ENCODE measurements around the gene DIS3L2.

Gene DIS3L2

DNA sequence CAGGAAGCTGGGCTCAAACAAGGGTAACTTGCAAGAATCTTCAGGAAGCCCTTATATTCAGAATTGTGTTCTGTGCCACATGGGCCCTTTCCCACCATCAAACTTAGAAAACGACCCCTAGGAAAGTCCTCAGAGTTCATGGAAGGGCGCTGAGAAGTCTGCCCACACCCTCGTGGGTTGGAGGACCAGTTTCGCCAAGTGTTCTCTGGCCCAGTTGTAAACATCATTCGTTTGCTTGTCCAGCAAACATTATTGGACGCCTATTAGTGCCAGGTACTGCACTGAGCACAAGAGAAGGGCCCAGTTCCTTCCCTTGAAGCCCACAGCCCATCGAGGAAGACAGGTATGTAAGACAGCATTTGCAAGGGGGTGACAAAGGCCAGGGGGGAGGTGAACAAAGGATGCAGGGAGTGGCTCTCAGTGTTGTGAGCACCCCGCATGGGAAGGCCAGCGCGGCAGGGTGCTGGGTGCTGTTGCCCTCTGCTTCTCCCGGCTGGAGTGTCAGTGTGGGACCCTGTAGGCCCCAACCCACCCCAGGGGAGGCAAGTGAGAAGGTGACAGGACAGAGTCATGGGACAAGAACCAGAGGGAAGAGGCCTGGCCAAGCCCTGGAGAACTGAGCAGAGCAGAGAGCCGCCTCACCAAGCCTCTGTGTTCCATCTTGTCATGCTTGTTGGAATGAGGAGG is 356.8 kb downstream of the DIS3L2 start:
- Histone ChIP-seq H2AFZ (ENCODE audit: low read depth, low read length) (no peak overlapping the region), H3K36me3 (replicated peaks; ENCODE audit: low read depth, low read length) (peaks cover 6% of the 10 kb centered on the region), H3K4me1 (ENCODE audit: low read length) (peaks cover 24% of the 10 kb centered on the region), H3K4me3 (ENCODE audit: low read length) (no peak overlapping the region), H3K9ac (ENCODE audit: low read length) (no peak overlapping the region), H3K9me3 (ENCODE audit: insufficient read depth, low read length) (no peaks in the 10 kb centered on the region), H3K27ac (ENCODE audit: low read length) (no peak overlapping the region), H4K20me1 (ENCODE audit: insufficient read depth, low read length) (no peaks in the 10 kb centered on the region), H3K27me3 (ENCODE audit: low read depth, low read length) (no peaks in the 10 kb centered on the region), H3K4me2 (ENCODE audit: low read length) (no peak overlapping the region), H3K79me2 (ENCODE audit: low read length) (no peaks in the 10 kb centered on the region)
- TF ChIP-seq, protein P1, sequence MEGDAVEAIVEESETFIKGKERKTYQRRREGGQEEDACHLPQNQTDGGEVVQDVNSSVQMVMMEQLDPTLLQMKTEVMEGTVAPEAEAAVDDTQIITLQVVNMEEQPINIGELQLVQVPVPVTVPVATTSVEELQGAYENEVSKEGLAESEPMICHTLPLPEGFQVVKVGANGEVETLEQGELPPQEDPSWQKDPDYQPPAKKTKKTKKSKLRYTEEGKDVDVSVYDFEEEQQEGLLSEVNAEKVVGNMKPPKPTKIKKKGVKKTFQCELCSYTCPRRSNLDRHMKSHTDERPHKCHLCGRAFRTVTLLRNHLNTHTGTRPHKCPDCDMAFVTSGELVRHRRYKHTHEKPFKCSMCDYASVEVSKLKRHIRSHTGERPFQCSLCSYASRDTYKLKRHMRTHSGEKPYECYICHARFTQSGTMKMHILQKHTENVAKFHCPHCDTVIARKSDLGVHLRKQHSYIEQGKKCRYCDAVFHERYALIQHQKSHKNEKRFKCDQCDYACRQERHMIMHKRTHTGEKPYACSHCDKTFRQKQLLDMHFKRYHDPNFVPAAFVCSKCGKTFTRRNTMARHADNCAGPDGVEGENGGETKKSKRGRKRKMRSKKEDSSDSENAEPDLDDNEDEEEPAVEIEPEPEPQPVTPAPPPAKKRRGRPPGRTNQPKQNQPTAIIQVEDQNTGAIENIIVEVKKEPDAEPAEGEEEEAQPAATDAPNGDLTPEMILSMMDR (IDR thresholded peaks at IDR 0.05; ENCODE audit: low read depth, low read length), result no peak
- TF ChIP-seq EZH2phosphoT487 (IDR thresholded peaks at IDR 0.05; ENCODE audit: low read depth), result no peak

DNA sequence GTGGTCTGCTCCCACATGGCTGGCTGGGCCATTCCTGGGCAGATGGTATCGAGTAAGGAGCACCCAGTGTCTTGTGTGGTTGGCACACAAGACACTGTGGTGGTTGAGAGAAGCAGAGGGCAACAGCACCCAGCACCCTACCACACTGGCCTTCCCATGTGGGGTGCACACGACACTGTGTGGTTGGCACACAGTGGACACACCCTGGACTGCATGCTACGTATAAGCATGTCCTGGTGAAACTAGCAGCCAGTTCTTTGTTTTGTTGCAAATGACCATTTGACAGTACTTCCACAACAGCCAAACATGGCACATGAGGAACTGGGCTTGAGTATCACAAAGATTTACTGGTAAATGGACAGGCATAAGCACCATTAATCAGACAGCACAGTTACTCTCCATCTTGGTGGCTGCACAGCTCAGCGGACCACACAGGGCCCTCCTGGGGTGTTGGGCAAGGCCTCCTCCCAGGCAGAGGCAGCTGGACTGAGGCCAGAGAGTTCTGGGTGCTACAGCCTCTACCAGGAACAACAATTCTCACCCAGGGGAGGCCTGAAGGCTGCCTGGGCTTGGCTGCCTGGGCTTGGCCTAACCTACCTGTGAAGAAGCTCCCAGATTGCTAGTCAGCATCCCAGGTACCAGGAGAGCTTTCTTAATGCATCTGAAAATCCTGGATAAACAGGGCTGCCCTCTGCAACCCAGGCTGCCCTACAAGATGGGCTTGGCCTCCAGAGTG is 357.7 kb downstream of the DIS3L2 start:
- Histone ChIP-seq H3K9me3 (ENCODE audit: insufficient read depth, low read length) (no peaks in the 10 kb centered on the region), H3K4me1 (ENCODE audit: low read length) (peaks cover 22% of the 10 kb centered on the region), H3K9ac (ENCODE audit: low read length) (no peak overlapping the region), H3K27me3 (ENCODE audit: low read depth, low read length) (no peaks in the 10 kb centered on the region), H3K27ac (ENCODE audit: low read length) (no peak overlapping the region), H3K4me3 (ENCODE audit: low read length) (no peak overlapping the region), H3K79me2 (ENCODE audit: low read length) (no peaks in the 10 kb centered on the region), H3K36me3 (replicated peaks; ENCODE audit: low read depth, low read length) (no peaks in the 10 kb centered on the region), H3K4me2 (ENCODE audit: low read length) (no peak overlapping the region), H2AFZ (ENCODE audit: low read depth, low read length) (no peak overlapping the region), H4K20me1 (ENCODE audit: insufficient read depth, low read length) (no peaks in the 10 kb centered on the region)
- no peak for TF ChIP-seq EZH2phosphoT487 (IDR thresholded peaks at IDR 0.05; ENCODE audit: low read depth)
- TF ChIP-seq, protein P1 (IDR thresholded peaks at IDR 0.05; ENCODE audit: low read depth, low read length), result no peak

DNA sequence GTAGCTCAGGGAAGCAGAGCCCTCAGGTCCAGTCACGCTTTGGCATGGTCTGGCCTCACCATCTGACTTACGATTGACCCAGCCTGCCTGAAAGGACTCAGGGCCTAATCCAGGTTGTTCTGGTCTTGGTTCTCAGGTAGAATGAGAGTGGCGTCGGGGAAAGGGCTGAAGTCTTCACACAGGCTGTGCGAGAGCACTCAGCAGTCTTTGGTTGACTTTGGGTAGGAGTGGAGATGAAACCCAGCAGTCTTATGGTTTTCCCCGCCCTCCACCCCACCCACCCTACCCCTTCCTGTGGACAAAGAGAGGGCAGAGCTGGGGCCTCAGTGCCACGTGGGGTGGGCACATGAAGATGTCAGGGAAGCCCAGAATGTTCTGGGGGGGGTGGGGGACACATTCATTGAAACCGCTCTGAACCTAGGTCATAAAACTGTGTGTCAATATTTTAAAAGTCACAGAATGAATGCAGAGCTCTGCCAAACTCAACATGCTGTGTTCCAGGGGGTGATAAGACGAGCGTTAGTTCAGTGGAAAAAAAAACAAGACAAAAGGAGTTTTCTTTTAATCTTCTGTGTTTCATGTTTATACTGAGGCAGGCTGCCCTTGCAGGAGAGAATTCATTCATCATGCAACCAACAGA is 358.4 kb downstream of the DIS3L2 start:
- no peak overlapping the region for H3K9ac ChIP-seq (ENCODE audit: low read length)
- H3K4me2 ChIP-seq (ENCODE audit: low read length), result no peak overlapping the region
- H3K9me3 ChIP-seq (ENCODE audit: insufficient read depth, low read length), result no peaks in the 10 kb centered on the region
- H3K79me2 ChIP-seq (ENCODE audit: low read length), result no peaks in the 10 kb centered on the region
- no peak overlapping the region for H2AFZ ChIP-seq (ENCODE audit: low read depth, low read length)
- H3K36me3 ChIP-seq (replicated peaks; ENCODE audit: low read depth, low read length), result no peaks in the 10 kb centered on the region
- H3K27ac ChIP-seq (ENCODE audit: low read length), result no peak overlapping the region
- no peak overlapping the region for H3K4me3 ChIP-seq (ENCODE audit: low read length)
- H3K27me3 ChIP-seq (ENCODE audit: low read depth, low read length), result no peaks in the 10 kb centered on the region
- H4K20me1 ChIP-seq (ENCODE audit: insufficient read depth, low read length), result no peaks in the 10 kb centered on the region
- H3K4me1 ChIP-seq (ENCODE audit: low read length), result peaks cover 16% of the 10 kb centered on the region
- TF ChIP-seq, protein P1 (IDR thresholded peaks at IDR 0.05; ENCODE audit: low read depth, low read length), result no peak
- no peak for TF ChIP-seq EZH2phosphoT487 (IDR thresholded peaks at IDR 0.05; ENCODE audit: low read depth)

DNA sequence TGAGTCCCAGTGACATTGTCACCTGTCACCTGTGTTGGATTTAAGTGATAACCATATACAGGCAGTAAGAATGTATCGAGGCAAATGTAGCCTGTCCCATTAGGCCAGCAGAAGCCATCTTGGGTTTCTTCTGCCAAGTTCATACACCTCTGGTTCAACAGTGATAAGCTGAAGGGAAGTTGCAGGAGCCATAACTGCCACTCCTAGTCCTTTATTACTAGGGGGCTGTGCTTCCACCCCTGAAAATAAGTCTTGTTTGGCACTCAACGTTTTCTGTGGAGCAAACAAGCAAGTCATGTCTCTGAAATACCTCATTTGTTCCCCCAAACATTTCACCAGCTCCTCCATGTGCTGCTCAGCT is 358.9 kb downstream of the DIS3L2 start:
- Histone ChIP-seq H3K4me2 (ENCODE audit: low read length) (no peak overlapping the region), H3K9ac (ENCODE audit: low read length) (no peak overlapping the region), H2AFZ (ENCODE audit: low read depth, low read length) (no peak overlapping the region), H3K4me1 (ENCODE audit: low read length) (peaks cover 11% of the 10 kb centered on the region), H3K27me3 (ENCODE audit: low read depth, low read length) (no peaks in the 10 kb centered on the region), H3K36me3 (replicated peaks; ENCODE audit: low read depth, low read length) (no peaks in the 10 kb centered on the region), H3K27ac (ENCODE audit: low read length) (no peak overlapping the region), H4K20me1 (ENCODE audit: insufficient read depth, low read length) (no peaks in the 10 kb centered on the region), H3K9me3 (ENCODE audit: insufficient read depth, low read length) (no peaks in the 10 kb centered on the region), H3K79me2 (ENCODE audit: low read length) (no peaks in the 10 kb centered on the region), H3K4me3 (ENCODE audit: low read length) (no peak overlapping the region)
- no peak for TF ChIP-seq EZH2phosphoT487 (IDR thresholded peaks at IDR 0.05; ENCODE audit: low read depth)
- TF ChIP-seq, protein P1 (IDR thresholded peaks at IDR 0.05; ENCODE audit: low read depth, low read length), result no peak

Data from OCI-LY3 (cell line).